Stimulated activated CD4-positive, alpha-beta T cell treated with anti-CD3 and anti-CD28 coated beads, Interleukin-2, amount 100 ng/mL, for 24 hours (primary cell): Measurements from ENCODE around the gene DIPK1B.

ENCODE experiments used
- DNase-seq, 2 donors: peaks; one replicate each; pipeline ENCODE4 v3.0.0-alpha.2; 2020

Gene DIPK1B

GRCh38 chr9:136673088-136673974 lies 39.0 kb upstream of the DIPK1B start:
- no peak for DNase-seq

DNA sequence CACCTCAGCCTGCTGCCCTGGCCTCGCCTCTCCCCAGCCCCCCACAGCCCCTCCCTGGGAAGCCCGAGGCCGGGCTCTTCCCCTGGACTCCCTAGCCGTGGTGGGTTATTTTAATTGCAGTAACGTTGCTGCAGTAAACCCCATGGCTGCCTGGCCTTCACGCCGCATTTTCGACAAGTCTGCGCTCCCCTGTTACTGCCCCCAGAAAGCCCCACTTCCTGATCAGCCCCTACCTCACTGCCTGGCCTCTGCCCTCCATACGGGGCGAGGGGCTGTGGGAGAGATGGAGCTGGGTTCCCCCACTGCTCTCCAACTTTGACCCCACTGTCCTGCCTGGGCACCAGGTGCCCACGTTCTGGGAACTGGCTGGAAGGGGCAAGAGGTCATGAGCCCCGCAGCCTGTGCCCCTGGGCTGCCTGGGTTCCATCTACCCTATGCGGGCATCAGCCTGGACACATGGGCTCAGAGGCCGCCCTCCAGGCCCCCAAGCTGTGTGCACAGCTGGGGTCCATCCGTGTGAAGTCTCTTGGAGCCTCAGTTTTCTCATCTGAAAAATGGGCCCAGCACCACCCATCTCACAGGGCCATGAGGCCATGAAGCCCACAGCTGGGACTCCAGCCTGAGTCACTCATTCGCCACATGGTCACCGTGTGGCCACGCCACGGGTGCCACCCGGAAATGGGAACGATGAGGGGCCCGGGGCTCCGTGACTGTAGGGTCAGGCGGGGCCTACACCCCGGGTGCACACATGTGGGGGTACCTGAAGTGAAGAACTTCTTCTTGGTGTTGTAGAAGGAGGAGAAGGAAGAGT lies 38.2 kb upstream of the DIPK1B start:
- no peak for DNase-seq

DNA sequence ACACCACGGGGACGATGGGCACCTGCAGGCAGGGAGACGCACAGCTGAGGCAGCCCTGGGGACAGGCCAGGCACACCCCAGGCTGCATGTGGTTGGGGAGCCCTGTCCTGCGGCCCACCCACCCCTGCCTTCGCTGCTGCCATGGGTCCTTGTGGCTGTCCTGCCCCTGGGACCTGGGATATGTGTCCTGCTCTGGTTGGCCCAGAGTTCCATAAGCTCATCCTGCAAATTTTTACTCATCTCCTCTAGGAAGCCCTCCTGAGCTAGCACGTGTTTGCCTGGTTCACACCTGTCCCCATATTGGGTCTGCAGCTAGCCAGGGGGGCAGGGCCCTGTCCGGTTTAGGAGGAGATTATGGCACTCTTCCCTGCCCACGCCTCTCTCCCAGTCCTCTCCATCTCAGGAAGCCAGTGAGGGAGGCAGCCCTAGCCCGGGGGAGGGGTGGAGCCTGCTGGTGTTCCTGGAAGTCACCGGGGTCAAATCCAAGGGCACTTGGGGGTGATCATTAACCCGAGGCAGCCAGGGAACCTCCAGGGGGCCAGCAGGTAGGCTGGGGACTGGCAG lies 37.5 kb upstream of the DIPK1B start:
- no peak for DNase-seq

- DNase-seq, result no peak
These were observed 36.7 kb upstream of the DIPK1B start for GRCh38 chr9:136675477-136676296.

DNA sequence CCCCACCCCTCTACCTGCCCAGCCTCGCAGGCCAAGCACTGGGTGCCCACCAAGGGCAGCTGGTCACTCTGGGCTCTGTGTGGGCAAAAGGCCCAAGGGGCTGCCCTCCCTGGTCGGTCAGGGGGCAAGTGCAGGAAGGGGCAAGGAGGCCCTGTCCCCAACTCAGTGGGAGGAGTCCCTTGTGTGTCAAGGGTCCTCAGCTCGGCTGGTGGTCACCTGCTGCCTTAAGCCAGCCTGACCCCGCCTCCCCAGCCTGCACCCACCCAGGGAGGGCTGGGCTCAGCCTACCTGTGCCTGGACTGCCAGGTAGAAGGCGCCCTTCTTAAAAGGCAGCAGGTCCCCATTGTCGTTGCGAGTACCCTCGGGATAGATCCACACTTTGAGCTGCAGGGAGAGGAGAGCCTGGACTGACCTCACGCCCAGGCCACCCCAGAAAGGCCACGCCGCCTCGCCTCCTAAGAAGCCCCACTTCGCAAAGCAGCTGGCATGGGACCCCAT lies 36.0 kb upstream of the DIPK1B start:
- no peak for DNase-seq

GRCh38 chr9:136676920-136677686 lies 35.3 kb upstream of the DIPK1B start:
- no peak for DNase-seq

GRCh38 chr9:136678034-136678433 lies 34.3 kb upstream of the DIPK1B start:
- DNase-seq, result no peak

- no peak for DNase-seq
These were observed 33.7 kb upstream of the DIPK1B start for GRCh38 chr9:136678624-136679023.

DNA sequence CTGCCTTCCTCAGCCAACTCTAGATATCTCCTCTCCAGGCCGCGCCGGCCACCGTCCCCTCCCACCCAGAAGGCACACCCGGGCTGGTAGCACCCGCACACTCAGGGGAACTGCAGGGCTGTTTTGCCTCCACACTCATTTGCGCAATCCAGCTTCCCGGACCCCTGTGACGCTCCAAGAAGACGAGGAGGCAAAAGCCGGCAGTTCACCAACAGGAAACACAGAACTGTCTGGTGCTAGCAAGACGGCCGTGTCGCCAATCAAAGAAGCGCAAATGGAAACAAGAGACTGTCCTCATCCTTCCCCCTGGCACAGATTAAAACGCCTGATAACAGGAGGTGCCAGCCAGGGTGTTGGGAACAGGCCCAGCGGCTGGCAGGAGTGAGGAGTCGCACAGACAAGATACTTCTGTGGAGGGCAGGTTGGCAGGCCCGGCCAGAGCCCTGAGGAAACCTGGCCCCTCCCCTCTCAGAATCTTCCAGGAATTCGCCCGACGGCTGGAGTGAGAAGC lies 32.9 kb upstream of the DIPK1B start:
- DNase-seq, result no peak

DNA sequence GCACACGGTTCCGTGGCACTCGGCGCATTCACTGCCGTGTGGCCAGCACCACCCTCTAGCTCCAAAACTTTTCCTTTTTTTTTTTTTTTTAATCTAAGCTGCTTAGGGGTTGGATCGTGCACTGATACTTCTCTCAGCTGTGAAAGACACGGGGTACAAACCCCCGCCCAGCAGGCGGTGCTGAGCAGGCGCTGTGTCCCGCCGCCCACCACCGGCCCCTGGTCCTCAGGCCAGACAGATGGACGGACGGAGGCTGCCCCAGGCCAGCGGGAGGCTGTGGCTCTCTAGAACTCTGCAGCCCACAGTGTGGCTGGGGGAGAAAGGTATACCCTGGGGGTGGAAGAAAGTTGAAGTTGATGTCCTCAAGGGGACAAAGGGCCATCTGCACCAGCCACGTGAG lies 31.3 kb upstream of the DIPK1B start:
- DNase-seq, result no peak

DNA sequence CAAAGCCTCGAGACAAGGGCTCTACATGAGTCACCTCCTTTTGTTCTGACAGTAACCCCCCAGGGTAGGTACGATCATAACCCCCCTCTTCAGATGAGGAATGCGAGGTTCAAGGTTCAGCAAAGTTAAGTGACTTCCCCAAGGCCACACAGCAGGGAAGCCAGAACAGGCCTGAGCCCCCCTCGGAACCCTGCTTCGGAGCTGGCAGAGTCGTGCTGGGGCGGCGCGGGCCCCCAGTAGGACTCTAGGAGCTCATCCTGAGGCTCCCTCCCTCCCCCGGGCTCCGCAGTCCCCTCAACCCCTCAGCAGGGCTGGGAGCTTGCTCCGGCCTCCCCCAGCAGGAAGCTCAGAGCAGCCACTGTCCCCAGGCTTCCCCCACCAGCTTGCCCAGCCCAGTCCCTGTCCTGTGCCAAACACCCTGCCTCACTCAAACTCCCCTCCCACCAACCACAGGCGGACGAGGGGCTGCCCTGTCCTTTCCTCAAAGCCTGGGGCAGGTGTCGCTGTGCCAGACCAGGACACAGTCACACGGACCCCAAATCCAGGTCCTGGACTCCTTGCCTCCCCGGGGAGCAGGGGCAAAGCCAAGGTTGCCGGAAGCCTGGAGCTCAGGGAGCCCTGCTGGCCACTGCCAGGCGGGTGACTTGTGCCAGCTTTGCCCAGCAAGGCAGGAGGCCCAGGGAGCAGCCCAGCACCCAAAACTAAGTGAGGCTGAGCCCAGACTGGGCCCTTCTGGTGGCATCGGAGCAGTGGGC lies 30.2 kb upstream of the DIPK1B start:
- no peak for DNase-seq

GRCh38 chr9:136682710-136683109 lies 29.7 kb upstream of the DIPK1B start:
- DNase-seq, result no peak

- DNase-seq, result no peak
These were observed 29.1 kb upstream of the DIPK1B start for GRCh38 chr9:136683173-136683745.

GRCh38 chr9:136683755-136684154 lies 28.6 kb upstream of the DIPK1B start:
- DNase-seq, result no peak

GRCh38 chr9:136684339-136684738 lies 28.0 kb upstream of the DIPK1B start:
- DNase-seq, result no peak

DNA sequence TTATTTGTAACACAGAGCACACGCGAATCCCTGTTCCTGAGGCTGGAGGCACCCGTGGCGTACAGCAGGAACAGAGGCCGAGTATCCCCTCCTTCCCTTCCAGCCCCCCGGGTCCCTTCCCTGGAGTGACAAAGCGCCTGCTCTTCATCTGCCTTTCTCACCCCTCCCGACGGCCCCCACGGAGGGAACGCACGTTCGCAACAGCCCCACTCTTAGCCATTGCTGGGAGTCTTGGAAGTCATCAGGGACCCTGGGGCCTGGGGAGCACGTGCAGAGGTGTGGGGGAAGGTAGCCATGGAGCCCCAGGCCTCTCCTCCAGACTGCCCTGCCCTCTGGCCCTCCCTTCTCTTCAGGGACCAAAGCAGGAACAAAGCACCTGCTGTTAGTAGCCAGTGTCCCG lies 27.6 kb upstream of the DIPK1B start:
- no peak for DNase-seq

DNA sequence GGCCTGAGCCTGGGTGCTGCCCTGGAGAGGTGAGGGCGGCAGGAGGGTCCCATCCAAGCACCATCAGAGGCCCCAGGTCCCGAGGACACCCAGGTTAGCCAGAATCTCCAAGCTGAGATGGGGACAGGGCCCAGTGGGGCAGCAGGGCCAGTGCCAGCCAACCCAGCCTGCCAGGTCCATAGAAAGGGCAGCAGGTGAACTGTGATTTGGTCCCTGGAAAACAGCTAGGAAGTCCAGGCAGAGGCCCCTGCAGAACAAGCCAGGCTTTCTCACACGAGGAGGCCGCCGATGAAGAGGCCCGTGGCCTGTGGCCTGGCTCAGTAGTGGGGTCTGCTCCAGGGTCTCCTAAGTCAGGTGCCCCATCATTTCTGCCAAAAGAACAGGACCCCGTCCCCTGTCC lies 27.2 kb upstream of the DIPK1B start:
- no peak for DNase-seq

DNA sequence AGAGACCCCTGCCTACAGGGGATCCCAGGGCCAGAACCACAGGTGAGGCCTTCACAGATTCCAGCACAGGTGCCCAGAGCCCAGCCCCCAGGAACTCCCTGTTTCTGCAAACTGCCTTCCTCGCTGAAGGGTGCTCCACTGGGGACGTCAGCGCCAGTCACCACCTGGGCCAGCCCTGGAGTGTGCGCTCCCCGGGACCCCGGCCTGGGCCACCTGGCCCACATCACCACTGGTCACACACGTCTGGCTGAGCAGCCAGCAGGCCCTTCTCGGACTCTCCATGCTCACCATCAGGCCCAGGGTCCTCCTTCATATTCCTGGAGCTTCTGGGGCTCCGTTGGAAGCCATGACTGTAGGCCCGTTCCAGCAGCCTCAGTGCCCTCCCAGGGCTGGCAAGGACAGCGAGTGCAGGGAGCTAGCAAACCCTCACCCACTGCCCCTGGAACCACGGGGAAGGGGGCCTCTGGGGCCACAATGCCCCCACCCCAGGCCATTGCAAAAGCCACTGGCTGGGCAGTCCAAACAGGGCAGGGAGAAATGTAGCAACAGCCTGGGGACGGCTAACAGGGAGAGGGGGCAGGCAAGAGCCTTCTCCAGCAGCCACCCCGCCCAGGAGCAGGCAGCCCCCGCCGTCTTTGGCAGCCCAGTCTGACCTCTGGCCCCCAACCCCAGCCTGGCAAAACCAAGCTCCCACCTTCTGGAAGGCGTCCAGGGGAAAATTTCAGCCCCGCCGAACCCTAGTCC lies 26.4 kb upstream of the DIPK1B start:
- no peak for DNase-seq

DNA sequence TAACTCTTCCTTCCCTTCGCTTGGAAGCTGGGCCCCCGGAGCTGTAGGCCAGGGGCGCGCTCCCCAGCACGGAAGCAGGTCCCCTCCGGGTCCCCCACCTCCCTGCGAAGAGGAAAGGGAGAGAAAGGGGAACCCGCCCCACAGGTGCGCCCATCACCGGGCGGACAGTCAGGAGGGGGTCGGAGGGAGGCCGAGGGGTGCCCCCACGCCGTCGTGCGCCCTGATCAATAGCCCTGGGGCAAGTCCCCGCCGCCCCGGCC lies 25.9 kb upstream of the DIPK1B start:
- no peak for DNase-seq
